NOMO-1 treated with dmso at 0.1 percent for 144 hours (cell line): ENCODE data around the gene OTUD1.

Experiments
- DNase-seq: peaks from one replicate; lab custom pipeline; 2025; ENCODE audit not compliant: unreplicated experiment; lab: John Stamatoyannopoulos, UW

The OTUD1 gene

DNA sequence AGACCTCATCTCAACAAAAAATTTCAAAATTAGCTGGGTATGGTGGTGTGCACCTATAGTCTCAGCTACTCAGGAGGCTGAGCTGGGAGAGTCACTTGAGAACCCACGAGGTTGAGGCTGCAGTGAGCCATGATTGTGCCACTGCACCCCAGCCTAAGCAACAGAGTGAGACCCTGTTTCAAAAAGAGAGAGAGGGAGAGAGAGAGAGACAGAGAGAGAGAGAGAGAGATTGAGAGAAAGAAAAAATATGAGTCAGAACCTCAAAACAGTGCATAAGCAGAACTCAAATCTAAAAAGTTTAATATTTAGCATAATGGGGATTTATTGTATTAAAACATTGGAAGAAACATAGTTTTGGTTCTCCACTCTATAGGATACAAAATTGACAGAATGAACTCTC, 17.5 kb upstream of the OTUD1 start:
- DNase-seq, result no peak

DNA sequence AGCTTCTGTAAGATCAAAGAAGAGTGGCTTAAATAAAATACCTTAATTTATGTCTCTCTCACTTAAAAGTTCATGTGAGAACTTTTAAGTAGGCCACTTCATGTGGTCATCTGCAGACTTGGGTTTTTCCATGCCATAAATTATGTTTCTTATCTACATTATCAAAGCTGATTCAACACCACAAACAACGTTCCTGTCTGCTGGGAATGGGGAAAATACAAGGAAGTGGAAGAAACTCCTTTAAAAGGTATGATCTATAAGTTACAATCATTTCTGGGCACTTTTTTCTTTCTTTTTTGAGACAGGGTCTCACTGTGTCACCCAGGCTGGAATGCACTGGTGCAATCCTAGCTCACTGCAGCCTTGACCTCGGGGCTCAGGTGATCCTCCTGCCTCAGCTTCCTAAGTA, 16.9 kb upstream of the OTUD1 start:
- DNase-seq, result no peak

DNA sequence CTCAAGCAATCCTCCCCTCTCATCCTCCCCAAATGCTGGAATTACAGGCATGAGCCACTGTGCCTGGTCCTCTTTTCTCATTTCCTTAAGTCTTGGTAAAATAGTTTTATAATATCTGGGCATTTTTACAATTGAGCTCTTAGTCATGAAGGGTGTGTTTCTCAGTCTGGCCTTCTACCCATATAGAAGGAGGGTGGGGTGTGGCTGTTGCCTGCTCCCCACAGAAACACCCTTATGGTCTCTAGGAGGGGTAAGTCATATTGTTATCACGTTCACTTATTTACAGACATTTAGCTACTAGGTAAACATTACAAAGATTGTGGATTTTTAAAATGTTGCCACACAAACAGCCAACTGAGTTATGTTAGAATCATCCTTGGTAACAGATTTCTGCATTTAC, 6.7 kb upstream of the OTUD1 start:
- no peak for DNase-seq

DNA sequence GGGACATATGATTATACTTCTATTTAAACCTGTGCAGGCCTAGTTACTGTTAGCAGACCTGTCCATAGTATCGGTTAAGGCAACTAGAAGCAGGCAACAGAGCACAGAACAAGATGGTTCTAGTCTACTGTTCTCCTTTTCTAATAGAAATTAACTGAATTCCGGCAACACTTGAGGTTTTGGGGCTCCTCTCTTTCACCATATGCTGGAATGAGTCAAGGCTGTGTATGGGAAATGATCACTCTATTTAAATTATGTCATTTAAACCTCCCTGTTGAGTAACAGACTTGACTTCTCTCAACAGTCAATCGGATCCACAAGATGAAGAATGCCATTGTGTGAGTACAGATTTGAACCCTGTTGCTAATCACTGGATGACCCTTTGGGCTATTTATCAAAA, 6.2 kb upstream of the OTUD1 start:
- peak; percentile 81 for DNase-seq

DNA sequence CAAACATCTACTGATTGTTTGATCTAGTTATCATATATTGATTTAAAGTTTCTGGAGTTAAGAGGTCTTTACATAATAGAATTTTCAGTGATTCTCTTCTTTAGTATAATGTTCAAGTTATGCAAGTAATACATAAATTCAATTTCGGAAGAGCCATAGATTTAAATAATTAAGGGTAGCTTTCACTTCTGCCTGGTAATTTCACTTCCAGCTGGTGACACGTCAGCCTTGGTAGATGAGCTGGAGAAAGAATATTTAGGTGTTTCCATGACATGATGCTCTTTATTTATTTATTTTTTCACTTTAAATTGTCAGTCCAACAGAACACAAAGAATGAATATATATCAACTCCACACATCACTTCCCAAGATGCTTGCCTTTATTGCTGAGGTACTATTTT, 5.2 kb upstream of the OTUD1 start:
- peak; percentile 46 for DNase-seq

DNA sequence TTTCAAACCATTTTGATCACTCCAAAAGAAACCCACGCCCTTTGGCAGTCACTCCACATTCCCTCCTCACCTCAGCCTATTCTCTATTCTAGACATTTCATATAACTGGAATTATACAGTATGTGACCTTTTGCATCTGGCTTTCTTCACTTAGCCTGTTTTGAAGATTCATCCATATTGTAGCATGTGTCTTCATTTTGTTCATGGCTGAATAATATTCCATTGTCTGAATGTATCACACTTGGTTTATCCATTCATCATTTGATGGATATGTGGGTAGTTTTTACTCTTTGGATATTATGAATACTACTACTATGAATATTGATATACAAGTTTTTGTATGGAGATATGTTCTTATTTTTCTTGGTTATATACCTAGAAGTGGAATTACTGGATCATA, 3.5 kb upstream of the OTUD1 start:
- no peak for DNase-seq

DNA sequence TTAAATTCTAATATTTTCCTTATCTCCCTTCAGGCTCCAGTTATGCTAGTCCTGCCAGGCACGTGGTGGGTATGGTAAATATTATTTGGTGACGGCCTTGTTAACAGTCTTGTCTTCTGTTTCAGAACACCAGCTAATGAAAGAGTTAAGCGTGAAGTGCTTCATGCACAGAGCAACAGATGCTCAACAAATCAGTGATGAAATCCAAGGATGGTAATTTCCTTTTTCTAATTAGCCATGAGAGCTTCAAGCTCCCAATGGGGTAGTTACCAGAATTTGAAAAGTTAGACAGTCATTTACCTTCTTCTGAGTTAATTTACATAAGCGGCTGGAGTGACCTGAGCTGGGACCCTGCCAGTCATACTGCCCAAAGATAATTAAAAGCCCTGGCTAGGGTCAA, 1.9 kb upstream of the OTUD1 start:
- DNase-seq, result no peak

DNA sequence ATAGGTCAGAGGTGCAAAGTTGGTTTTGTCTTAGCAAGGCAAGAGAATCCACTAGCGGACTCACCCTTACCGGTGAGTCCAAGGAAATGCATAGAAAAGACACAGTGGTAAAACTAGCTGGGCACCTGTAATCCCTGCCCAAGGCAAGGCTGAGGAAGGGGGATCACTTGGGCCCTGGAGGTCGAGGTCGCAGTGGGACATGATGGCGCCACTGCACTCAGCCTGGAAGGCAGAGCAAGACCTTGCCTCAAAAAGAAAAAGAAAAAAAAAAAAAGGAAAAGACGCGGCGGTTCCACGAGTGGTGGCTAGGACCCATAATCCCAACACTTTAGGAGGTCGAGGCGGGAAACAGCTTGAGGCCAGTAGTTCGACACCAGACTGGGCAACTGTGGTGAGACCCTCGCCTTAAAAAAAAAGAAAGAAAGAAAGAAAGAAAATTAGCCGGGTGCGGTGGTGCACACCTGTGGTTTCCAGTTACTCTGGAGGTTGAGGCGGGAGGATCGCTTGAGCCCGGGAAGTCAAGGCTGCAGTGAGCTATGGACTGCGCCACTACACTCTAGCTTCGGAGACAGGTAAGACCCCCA, 820 bp upstream of the OTUD1 start:
- no peak for DNase-seq

DNA sequence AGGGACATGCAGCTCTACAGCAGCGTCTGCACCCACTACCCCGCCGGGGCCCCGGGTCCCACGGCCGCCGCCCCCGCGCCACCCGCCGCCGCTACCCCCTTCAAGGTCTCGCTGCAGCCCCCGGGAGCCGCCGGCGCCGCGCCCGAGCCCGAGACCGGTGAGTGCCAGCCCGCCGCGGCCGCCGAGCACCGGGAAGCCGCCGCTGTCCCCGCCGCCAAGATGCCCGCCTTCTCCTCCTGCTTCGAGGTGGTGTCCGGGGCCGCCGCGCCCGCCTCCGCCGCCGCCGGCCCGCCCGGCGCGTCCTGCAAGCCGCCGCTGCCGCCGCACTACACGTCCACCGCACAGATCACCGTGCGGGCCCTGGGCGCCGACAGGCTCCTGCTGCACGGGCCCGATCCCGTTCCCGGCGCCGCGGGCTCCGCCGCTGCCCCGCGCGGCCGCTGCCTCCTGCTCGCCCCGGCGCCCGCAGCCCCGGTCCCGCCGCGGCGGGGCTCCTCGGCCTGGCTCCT, 631 bp downstream of the OTUD1 start:
- DNase-seq, result no peak

DNA sequence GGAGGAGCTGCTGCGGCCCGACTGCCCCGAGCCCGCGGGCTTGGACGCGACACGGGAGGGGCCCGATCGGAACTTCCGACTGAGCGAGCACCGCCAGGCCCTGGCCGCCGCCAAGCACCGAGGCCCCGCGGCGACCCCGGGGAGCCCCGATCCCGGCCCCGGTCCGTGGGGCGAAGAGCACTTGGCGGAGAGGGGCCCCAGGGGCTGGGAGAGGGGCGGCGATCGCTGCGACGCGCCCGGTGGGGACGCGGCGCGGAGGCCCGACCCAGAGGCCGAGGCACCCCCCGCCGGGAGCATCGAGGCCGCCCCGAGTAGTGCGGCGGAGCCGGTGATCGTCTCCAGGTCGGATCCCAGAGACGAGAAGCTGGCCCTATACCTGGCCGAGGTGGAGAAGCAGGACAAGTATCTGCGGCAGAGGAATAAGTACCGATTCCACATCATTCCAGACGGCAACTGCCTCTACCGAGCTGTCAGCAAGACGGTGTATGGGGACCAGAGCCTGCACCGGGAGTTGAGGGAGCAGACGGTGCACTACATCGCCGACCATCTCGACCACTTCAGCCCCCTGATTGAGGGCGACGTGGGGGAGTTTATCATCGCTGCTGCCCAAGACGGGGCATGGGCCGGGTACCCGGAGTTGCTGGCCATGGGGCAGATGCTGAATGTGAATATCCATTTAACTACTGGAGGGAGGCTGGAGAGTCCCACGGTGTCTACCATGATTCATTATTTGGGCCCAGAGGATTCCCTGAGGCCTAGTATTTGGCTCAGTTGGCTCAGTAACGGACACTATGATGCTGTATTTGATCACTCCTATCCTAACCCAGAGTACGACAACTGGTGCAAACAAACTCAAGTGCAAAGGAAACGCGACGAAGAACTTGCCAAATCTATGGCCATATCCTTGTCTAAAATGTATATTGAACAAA, 1.4 kb downstream of the OTUD1 start:
- DNase-seq, result no peak

DNA sequence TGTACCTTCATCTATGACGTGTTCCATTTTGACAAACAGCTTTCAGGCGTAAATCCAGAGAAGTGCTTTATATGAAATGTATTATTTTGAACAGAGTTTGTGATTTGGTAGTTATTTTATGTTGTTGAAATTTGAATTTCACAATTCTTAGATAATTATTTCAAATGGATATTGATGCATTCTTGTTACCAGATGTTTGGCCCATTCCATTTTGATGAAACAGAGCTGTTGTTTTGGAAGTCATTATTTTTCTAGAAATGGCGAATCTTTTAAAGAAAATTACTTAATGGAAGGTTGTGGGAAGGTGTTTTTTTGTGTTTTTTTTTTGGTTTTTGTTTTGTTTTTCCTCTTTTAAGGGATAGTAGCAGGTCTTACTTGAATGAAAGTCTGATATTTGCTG, 2.4 kb downstream of the OTUD1 start:
- no peak for DNase-seq

DNA sequence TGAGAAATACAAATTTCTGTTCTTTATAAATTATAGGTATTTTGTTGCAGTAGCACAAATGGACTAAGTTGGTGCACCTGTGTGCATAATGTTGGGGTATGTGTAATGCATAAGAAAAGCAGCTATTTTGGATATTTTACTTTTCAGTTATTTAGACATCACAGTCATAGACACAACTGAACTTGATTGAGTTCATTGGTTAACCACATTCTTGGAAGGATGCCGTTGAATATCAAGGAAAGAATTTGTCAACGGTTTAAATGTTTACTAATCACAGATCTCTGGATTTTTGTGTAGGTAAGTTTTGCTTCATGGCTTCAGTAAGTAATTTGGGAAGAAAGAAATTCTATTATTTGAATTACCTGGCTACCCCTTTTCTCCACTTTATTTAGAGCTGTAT, 4.1 kb downstream of the OTUD1 start:
- no peak for DNase-seq

DNA sequence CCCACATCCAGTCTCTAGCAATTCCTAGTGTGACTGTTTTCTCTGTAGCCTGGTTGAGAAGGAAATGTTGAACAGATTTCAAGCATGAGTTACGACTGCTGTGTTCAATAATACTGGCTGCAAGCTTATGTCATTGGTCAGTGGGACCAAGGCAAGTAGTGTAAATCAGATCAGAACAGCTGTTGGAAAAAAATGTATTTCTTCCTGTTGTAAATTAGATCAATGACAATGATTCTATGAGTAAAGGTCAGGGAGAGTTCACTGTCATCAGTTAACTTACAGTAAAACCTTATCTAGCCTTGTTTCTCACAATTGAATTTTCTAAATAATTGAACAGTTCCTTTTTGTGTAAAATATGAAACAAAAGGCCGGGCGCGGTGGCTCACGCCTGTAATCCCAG, 6.7 kb downstream of the OTUD1 start:
- DNase-seq, result no peak

DNA sequence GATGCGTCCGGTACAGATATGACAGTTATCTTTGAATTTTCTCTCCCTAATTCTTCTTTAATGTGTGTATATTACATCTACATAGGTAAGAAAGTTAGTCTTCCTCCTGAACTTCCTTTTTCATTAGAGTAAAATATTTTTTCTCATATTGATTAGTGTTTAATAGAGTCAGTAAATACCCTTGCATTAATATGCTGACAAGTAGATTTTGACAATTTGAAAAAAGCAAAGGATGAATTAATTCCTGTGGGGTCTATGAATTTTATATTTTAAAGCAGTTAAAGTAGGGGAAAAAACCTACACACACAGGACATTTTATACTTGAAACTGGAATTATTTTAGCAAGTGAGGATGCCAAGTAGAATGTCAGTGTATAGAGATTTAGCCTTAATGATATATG, 9.4 kb downstream of the OTUD1 start:
- no peak for DNase-seq

DNA sequence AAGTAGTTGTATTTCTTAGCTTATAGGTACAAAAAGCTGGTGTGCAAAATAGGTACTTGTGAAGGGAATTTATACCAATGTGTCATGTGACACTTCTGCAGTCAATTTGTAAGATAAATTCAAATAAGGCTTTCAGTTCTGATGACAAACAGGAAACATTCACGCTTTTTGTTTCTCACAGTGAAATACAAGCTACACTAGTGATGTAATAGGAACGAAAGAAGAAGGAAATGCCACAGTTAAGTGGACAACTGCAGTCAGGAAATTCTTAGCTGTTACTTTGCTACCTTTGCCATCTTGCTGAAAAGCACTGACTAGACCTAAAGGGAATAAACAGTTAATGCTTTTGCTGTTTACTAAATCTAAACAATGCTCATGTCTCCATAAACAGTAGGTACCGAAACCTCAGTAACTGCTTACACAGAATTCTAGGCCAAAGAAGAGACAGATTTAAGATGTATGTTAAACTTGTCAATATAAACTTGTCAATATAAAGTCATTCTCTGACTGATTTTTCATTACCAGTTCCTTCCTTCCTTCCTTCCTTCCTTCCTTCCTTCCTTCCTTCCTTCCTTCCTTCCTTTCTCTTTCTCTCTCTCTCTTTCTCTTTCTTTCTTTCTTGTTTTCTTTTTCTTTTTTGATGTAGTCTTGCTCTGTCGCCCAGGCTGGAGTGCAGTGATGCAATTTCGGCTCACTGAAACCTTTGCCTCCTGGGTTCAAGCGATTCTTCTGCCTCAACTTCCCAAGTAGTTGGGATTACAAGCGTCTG, 10.1 kb downstream of the OTUD1 start:
- peak; percentile 46 for DNase-seq

DNA sequence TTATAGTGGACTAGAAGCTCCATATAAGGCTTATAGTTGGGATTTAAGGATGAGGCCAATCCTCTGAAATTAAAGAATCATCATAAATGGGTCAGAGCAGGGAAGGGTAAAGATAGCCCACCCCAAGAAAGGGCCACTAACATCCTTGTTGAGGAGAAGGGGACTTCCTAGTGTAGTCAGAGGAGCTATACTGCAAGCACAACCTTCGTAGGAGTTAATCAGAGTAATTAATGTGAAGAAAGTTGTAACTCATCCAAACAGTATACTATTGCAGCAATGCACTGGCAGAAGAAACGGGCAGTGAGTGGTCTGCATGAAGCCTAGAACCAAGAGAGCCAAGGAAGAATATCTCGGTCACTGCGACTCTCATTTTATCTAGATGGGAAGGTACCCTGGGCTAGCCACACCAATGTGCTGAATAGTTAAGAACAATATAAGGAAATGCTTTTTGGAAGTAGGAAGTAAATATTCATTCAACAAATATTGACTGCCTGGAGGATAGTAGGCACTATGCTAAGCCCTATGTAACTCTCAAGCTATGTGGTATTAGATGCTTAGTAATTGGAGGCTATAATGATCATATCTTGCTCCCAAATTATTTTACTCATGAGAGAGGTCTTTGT, 13.3 kb downstream of the OTUD1 start:
- DNase-seq, result no peak

DNA sequence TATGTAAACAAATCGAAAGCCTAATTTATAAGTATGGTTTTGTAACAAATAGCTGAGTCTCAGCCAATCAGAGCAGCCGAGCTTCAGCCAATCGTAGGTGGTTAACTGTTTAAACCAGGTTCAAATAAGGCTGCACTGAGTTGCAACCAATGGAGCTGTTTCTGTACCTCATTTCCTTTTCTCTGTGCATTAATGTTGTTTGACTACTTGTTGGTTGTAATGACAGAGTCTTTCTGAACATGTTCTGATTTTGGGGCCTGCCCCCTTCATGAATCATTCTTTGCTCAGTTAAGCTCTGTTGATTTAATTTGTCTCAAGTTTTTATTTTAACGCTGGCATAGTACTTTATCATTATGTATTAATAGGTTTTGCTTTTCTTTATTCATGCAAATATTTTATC, 14.6 kb downstream of the OTUD1 start:
- DNase-seq, result no peak

DNA sequence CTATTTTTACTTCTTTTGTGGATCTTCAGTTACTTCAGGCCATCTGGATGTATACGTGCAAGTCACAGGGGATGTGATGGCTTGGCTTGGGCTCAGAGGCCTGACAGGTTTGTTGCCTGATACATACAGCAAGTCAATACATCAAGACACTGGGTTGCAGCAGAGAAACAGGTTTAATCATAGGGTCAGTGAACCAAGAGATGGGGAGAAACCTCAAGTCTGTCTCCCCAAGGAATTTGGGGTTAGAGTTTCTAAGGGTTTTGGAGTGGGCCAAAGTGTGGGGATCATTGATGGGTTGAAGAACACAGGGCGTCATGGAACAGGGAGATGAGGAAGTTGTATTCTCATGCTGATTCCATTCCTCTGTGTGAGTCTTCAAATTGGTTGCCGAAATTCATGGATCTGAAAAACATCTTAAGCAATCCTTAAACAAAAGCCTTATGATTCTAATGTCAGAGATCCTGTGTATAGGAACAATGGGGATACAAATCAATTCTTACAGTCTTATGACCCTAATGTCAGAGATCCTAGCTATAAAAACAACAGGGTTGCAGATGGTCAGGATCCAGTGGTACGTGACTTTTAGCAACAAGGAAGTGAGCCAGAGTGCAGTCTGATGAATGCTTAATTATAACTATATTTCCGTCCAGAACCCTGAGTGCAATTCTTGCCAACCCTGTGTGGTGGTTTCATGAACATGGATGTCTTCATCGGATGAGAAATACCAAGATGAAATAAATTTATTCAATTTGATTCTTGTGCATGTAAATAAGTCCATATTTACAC, 18.9 kb downstream of the OTUD1 start:
- DNase-seq, result no peak

DNA sequence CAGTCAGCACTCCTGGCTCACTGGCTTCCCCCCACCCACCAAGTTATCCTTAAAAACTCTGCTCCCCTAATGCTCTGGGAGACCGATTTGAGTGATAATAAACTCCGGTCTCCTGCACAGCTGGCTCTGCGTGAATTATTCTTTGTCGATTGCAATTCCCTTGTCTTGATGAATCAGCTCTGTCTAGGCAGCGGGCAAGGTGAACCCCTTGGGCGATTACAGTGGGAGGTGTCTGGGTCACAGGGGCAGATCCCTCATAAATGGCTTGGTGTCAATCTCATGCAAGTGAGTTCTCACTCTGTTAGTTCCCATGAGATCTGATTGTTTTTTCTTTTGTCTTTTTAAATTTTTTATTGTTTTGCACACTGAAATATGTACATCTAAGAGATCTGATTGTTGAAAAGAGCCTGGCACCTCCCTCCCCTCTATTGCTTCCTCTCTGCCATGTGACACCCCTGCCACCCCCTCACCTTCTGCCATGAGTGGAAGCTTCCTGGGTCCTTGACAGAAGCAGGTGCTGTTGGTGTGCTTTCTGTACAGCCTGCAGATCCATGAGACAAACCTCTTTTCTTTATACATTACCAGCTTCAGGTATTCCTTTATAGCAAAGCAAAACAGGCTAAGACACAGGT, 20.5 kb downstream of the OTUD1 start:
- DNase-seq, result no peak

DNA sequence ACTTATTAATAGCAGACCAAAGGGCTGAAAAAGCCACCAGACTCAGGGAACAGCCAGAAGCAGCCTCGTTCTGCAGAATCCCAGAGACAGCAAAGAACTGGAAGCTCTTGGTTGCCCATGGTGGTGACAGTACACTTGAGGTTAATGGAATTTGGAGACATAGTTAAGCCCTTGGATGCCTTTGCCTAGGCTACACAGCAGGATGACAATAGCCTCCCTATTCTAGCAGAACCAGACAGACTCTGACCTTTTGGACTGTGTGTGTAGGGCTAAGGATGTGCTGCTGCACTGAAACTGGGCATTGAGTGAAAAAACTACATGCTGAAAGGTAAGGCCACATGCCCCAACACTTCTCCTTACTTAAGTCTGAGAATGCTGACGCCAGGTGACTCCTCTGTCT, 22.7 kb downstream of the OTUD1 start:
- DNase-seq, result no peak
